Keratinocyte (primary cell): ENCODE results near the gene RNPEPL1.

Source experiments
- CTCF ChIP-seq, 3 experiments: IDR thresholded peaks in 1 of 3; conservative IDR thresholded peaks in 1 of 3; optimal IDR thresholded peaks in 1 of 3; 2 replicates in 2 of 3; 3 replicates in 1 of 3; pipeline versions ENCODE3 to v1.5.1; 2011; ENCODE audit warnings: low read length in 3 of 3, mild to moderate bottlenecking in 3 of 3, moderate library complexity in 2 of 3, control low read depth in 1 of 3, inconsistent platforms in 1 of 3; ENCODE audit not compliant: insufficient read depth in 2 of 3; ENCODE audit errors: extremely low read depth in 1 of 3
- EZH2 ChIP-seq: IDR thresholded peaks from one replicate; pipeline ENCODE4 v1.6.1; 2012; ENCODE audit warnings: inconsistent platforms, mild to moderate bottlenecking, low read length, moderate library complexity

DNA sequence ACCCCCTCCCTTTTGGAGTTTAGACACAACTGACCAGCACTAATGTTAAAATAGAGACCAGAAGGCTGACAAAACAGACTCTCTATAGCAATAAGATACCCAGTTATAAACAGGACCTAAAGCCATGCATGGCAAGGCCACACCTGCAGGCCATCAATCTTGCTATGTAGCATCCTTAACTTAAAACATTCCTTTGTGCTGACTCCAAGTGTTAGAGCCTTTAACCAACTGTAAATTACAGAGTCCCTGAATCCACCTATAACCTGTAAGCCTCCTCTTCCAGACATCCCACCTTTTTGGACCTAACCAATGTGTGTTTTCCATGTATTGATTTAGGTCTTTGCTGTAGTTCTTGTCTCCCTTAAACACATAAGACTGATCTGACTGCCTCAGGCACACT, 28.4 kb upstream of the RNPEPL1 start:
- TF ChIP-seq CTCF (optimal IDR thresholded peaks at IDR 0.05 in 1 of 3, IDR thresholded peaks at IDR 0.05 in 1 of 3, conservative IDR thresholded peaks at IDR 0.05 in 1 of 3; ENCODE audit: extremely low read depth in 1 of 3, insufficient read depth in 2 of 3, low read length in 3 of 3) = no peak
- no peak for TF ChIP-seq EZH2
